Stomach (tissue), 9 donors: ENCODE results near the gene INPP4B. TPM values are rescaled to one million over a fixed set of nuclear protein-coding genes. Genes with fewer than 3 reads are reported as not detected.

Experiments
- DNase-seq, 2 donors: peaks; one replicate each; pipeline versions ENCODE4 v3.0.0 to v3.0.0-alpha.2; 2013 to 2019
- H3K27ac ChIP-seq, 5 donors: fragments of 200-600 bp in 4 of 5; sonication (generic) in 4 of 5; one replicate each; pipeline ENCODE4 v1.5.1; 2013 to 2019; ENCODE audit warnings: mild to moderate bottlenecking in 1 of 5, moderate library complexity in 1 of 5
- H3K27me3 ChIP-seq, 3 donors: fragments of 200-600 bp; sonication (generic); one replicate each; pipeline ENCODE4 v1.5.1; 2017 to 2019; ENCODE audit warnings: mixed run types in 1 of 3
- H3K36me3 ChIP-seq, 4 donors: fragments of 200-600 bp; sonication (generic); 1 replicate in 3 of 4; 2 replicates in 1 of 4; pipeline ENCODE4 v1.5.1; 2016 to 2019
- H3K4me1 ChIP-seq, 4 donors: fragments of 200-600 bp; sonication (generic); one replicate each; pipeline ENCODE4 v1.5.1; 2016 to 2019
- H3K4me3 ChIP-seq, 4 donors: fragments of 200-600 bp; sonication (generic) in 3 of 4; one replicate each; pipeline ENCODE4 v1.5.1; 2016 to 2019; ENCODE audit warnings: mild to moderate bottlenecking in 1 of 4
- H3K9me3 ChIP-seq, 4 donors: fragments of 200-600 bp; sonication (generic); one replicate each; pipeline ENCODE4 v1.5.1; 2016 to 2019
- CTCF ChIP-seq, 7 experiments: fragments of 450-650 bp in 4 of 7; fragments of 200-600 bp in 3 of 7; sonication (generic) in 3 of 7; IDR thresholded peaks; one replicate each; pipeline ENCODE4 v1.5.1; 2016 to 2019; ENCODE audit warnings: antibody characterized with exemption in 7 of 7, control low read depth in 2 of 7, mild to moderate bottlenecking in 1 of 7
- EP300 ChIP-seq: sonication (generic); formaldehyde crosslinking; IDR thresholded peaks from one replicate; pipeline ENCODE4 v1.6.1; 2017; ENCODE audit warnings: antibody characterized with exemption
- POLR2A ChIP-seq, 4 donors: fragments of 450-650 bp; IDR thresholded peaks; one replicate each; pipeline ENCODE4 v1.6.1; 2016; ENCODE audit warnings: antibody characterized with exemption in 4 of 4, control low read depth in 2 of 4, mild to moderate bottlenecking in 1 of 4, moderate library complexity in 1 of 4
- POLR2AphosphoS5 ChIP-seq, 3 donors: sonication (generic); formaldehyde crosslinking; IDR thresholded peaks; one replicate each; pipeline ENCODE4 v1.6.1; 2016; ENCODE audit warnings: antibody characterized with exemption in 3 of 3
- WGBS, 5 donors: extraction: QIAGEN DNeasy Blood & Tissue Kit in 3 of 5; methylation state at CpG; one replicate each; pipeline versions ENCODE4 v1.1.5 to v1.1.7; 2013 to 2018; 5-methylcytosine and 5-hydroxymethylcytosine counted together
- intact Hi-C: fragments of 100-400 bp; cut with DNase I; formaldehyde crosslinking; loops from one replicate; pipeline ENCODE4 v1.15.1; 2023; ENCODE audit warnings: low total_unique reads
- polyA plus RNA-seq, 3 donors: library from polyadenylated mRNA; stranded (reverse); fragments of 200-250 nt; gene quantifications; one replicate each; pipeline ENCODE4 v1.2.3, GENCODE V29; 2013
- total RNA-seq, 5 donors: library from RNA; depleted of rRNA; stranded (reverse); fragments of >200 nt; gene quantifications; one replicate each; pipeline versions ENCODE4 v1.1.0 to v1.2.3, GENCODE V29; 2014 to 2016
- donor health status: healthy with polysubstance abuse.
- donor health status: Bipolar disorder and iron deficiency.
- donor health status: healthy.

INPP4B gene
- total and polyA plus RNA-seq, 8 donors = 1.4 to 96.9 (median 11.7) TPM

GRCh38 chr4:142355421-142355930, 490.6 kb downstream of the INPP4B start:
- DNase-seq = no peak
- intact Hi-C loops = no loop called here
- WGBS, 5 donors = 14 to 41% (median 22%) methylated on average over 1 of the region's 1 CpG
- Histone ChIP-seq H3K4me3 (no peak overlapping the region), H3K9me3 (no peaks in the 10 kb centered on the region), H3K27ac (peak overlapping the region in 2 of 5 donors; percentile 7 to 23), H3K4me1 (peaks cover 22 to 58% (median 42%) of the 10 kb centered on the region in 4 donors), H3K27me3 (no peaks in the 10 kb centered on the region), H3K36me3 (no peaks in the 10 kb centered on the region)
- TF ChIP-seq EP300 (no peak), CTCF (IDR thresholded peaks at IDR 0.05) (no peak), POLR2AphosphoS5 (IDR thresholded peaks at IDR 0.05) (no peak), POLR2A (IDR thresholded peaks at IDR 0.05) (no peak)

GRCh38 chr4:142354794-142355420, 491.2 kb downstream of the INPP4B start:
- Histone ChIP-seq H3K27ac (peak overlapping the region in 2 of 5 donors; percentile 7 to 23), H3K4me3 (no peak overlapping the region), H3K4me1 (peaks cover 23 to 58% (median 43%) of the 10 kb centered on the region in 4 donors), H3K36me3 (no peaks in the 10 kb centered on the region), H3K27me3 (no peaks in the 10 kb centered on the region), H3K9me3 (no peaks in the 10 kb centered on the region)
- WGBS, 5 donors = 34 to 52% (median 43%) methylated on average over 8 of the region's 8 CpGs
- DNase-seq = no peak
- intact Hi-C loops = no loop called here
- no peak for TF ChIP-seq POLR2AphosphoS5 (IDR thresholded peaks at IDR 0.05)
- no peak for TF ChIP-seq CTCF (IDR thresholded peaks at IDR 0.05)
- no peak for TF ChIP-seq POLR2A (IDR thresholded peaks at IDR 0.05)
- TF ChIP-seq EP300 = no peak

GRCh38 chr4:142354041-142354440, 492.1 kb downstream of the INPP4B start:
- Histone ChIP-seq H3K27ac (peak overlapping the region in 1 of 5 donors; percentile 23), H3K4me3 (no peak overlapping the region), H3K4me1 (peaks cover 23 to 59% (median 44%) of the 10 kb centered on the region in 4 donors), H3K9me3 (no peaks in the 10 kb centered on the region), H3K36me3 (no peaks in the 10 kb centered on the region), H3K27me3 (no peaks in the 10 kb centered on the region)
- WGBS, 5 donors = 78 to 88% (median 87%) methylated on average over 3 of the region's 3 CpGs
- no peak for DNase-seq
- intact Hi-C loops = no loop called here
- TF ChIP-seq POLR2A (IDR thresholded peaks at IDR 0.05) = no peak
- no peak for TF ChIP-seq CTCF (IDR thresholded peaks at IDR 0.05)
- TF ChIP-seq EP300 = no peak

GRCh38 chr4:142353149-142353738, 492.9 kb downstream of the INPP4B start:
- no peak overlapping the region for H3K4me3 ChIP-seq
- DNase-seq = peak in 1 of 2 donors; percentile 81
- TF ChIP-seq EP300 = no peak
- TF ChIP-seq CTCF (IDR thresholded peaks at IDR 0.05) = peak in 5 of 7 experiments; percentile 70 to 86 (median 78)
- no peak for TF ChIP-seq POLR2AphosphoS5 (IDR thresholded peaks at IDR 0.05)
- no peak for TF ChIP-seq POLR2A (IDR thresholded peaks at IDR 0.05)
- H3K9me3 ChIP-seq = no peaks in the 10 kb centered on the region
- no peaks in the 10 kb centered on the region for H3K36me3 ChIP-seq
- WGBS, 5 donors = 12 to 22% (median 17%) methylated on average over 5 of the region's 5 CpGs
- intact Hi-C loops = no loop called here
- peaks cover 23 to 67% (median 48%) of the 10 kb centered on the region in 4 donors for H3K4me1 ChIP-seq
- peak overlapping the region in 2 of 5 donors; percentile 10 to 42 for H3K27ac ChIP-seq
- H3K27me3 ChIP-seq = no peaks in the 10 kb centered on the region
